ENCODE data around the gene NCK2.

DNA sequence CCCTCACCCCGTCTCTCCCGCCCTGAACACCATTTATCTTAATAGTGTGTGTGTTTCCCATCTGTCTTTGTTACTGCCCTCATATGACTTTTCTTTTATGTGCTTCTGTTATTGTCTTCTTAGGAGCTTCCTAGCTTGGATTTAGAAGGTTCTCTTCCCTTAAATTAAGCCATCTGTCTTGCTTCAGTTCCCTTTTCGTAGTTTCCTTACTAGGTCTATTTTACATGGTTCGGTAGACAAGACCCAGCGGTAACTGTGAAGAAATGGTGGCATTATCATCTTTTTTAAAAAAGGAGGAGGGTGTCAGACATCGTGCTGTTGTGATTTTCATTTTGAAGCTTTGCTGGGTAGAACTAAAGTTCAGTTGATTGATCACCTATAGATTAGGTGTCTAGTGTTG lies 10.3 kb downstream of the NCK2 start:
- TF ChIP-seq EZH2 (IDR thresholded peaks at IDR 0.05) = no peak
- TF ChIP-seq RAD21 (IDR thresholded peaks at IDR 0.05; ENCODE audit: low read depth) = no peak
- TF ChIP-seq, protein P1, sequence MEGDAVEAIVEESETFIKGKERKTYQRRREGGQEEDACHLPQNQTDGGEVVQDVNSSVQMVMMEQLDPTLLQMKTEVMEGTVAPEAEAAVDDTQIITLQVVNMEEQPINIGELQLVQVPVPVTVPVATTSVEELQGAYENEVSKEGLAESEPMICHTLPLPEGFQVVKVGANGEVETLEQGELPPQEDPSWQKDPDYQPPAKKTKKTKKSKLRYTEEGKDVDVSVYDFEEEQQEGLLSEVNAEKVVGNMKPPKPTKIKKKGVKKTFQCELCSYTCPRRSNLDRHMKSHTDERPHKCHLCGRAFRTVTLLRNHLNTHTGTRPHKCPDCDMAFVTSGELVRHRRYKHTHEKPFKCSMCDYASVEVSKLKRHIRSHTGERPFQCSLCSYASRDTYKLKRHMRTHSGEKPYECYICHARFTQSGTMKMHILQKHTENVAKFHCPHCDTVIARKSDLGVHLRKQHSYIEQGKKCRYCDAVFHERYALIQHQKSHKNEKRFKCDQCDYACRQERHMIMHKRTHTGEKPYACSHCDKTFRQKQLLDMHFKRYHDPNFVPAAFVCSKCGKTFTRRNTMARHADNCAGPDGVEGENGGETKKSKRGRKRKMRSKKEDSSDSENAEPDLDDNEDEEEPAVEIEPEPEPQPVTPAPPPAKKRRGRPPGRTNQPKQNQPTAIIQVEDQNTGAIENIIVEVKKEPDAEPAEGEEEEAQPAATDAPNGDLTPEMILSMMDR (IDR thresholded peaks at IDR 0.05 in 2 of 3, conservative IDR thresholded peaks at IDR 0.05 in 1 of 3; ENCODE audit: borderline replicate concordance in 1 of 3, insufficient read depth in 1 of 3, low read depth in 2 of 3, low read length in 2 of 3) = no peak
- no peak for TF ChIP-seq ZNF274 (IDR thresholded peaks at IDR 0.05; ENCODE audit: low read depth, low read length)
- TF ChIP-seq TCF7L2 (IDR thresholded peaks at IDR 0.05; ENCODE audit: borderline replicate concordance, extremely low read depth, insufficient read depth, insufficient read length) = no peak
